GM10847 (cell line): Measurements from ENCODE around the gene MARCHF2.

Source experiments
- POLR2A ChIP-seq: IDR thresholded peaks from 2 replicates; pipeline ENCODE4 v1.6.1; 2011; ENCODE audit not compliant: insufficient read length; ENCODE audit errors: extremely low read depth

MARCHF2 gene

DNA sequence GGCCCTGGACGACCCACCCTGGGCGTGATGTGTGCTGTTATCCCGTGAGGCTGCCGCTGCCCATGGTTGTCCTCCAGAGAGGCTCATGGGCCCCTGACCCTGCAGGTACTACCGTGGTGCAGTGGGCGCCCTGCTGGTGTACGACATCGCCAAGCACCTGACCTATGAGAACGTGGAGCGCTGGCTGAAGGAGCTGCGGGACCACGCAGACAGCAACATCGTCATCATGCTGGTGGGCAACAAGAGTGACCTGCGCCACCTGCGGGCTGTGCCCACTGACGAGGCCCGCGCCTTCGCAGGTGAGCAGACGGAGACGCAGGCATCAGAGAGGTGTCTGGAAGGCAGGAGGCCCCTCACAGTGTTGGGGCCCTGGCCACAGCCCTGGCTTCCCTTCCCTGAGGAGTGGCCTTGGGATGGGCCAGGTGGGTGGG is 11.1 kb upstream of the MARCHF2 start:
- no peak for TF ChIP-seq POLR2A

DNA sequence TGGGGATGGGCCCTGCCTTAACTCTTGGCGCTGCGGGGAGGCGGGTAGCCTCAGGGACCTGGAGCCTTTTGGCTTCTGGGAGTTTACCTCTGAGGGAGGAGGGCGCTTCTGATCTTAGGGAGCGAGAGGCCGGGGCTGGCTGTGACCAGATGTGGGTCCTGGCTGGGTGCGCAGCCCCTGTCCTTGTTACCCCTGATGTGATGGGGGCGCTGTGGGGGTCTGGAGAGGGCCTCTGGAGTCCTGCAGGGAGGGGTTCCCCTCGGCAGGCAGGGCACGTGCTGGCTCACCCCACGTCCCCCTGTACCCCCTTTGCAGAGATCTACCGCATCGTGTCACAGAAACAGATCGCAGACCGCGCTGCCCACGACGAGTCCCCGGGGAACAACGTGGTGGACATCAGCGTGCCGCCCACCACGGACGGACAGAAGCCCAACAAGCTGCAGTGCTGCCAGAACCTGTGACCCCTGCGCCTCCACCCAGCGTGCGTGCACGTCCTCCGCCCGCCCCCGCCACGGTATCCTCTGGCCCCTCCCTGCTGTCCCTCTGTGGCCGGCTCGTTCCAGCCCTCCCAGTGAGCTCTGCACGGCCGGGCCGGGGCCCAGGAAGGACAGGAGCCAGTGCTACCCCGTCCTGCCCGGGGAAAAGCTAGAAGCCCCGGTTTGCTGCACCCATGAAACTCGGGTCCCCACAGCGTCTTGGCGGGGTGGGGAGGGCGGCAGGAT is 9.8 kb upstream of the MARCHF2 start:
- TF ChIP-seq POLR2A: no peak

DNA sequence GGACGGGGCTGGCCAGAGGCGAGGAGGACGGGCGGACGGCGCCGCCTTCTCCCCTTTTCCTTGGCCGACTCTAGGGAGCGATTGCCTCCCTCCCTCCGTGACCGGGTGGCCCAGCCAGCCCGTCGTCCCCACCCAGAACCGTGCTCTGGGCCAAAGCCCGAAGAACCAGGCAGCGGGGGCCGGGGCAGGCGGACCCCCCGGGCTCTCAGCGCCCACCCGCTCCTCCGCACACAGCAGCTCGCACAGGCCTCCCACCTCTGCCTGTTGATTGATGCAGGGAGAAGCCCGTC is 9.3 kb upstream of the MARCHF2 start:
- TF ChIP-seq POLR2A: no peak

DNA sequence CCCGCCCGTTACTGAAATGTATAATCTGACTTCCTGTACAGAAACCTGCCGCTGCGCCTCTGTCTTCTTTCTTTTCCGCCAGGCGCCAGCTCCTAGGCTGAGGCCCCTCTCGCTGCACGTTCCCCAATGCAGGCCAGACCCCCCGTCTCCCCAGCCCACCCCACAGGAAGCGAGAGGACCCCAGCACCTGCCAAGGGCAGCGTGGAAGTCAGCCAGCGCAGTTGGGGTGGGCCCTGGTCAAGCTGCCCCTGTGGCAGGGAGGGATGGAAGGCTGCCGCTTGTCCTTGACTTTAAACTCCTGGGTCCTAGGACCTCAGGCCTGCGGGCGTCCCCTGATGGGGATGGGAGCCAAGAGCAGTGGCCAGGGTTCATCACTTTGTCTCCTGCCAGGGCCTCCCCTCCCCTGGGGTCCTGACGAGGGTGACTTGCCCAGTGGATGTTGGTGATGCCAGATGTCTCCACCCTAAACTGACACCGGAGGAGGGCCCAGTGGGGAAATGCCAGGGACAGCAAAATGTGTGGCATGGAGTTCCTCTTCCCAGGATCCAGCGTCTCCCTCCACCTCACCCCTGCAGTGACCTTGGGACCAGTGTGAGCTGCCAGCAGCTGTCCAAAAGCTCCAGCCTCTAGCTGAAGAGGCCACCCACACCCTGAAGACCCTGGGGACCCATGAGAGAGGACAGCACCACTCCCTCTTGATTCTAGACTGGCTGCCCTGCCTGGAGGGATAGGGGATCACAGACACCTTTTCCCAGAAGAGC is 8.5 kb upstream of the MARCHF2 start:
- TF ChIP-seq POLR2A: no peak

DNA sequence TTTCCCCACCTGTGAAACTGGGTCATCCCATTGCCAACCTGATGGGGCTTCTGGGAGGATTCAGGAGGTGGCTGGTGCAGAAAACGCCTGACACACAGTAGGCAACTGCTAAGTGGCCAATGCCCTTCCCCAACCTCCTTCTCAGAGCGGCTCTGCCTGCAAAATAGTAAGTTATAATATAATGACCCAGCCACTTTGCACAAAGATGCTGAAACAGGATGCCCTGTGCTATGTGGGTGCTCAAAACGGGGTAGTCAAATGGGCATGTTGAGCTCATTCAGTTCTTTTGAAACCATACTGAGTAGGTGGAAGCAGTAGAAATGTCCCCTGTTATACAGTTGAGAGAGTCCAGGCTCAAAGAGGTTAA is 507 bp downstream of the MARCHF2 start:
- no peak for TF ChIP-seq POLR2A

DNA sequence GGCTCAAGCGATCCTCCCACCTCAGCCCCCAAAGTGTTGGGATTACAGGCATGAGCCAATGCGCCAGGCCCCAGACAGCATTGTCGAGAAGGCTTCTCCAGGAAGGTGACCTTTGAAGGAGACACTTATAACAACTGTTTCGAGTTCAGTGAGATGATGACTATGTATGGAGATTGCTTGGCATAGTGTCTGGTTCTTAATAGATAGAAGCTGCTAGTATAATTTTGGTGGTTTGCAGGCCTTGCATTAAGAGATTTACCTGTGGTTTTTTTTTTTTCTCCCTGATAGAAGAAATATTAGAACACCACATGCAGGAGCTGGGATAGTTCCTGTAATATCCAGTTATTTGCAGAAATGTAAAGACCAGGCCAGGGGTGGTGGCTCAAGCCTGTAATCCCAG is 3.7 kb downstream of the MARCHF2 start:
- TF ChIP-seq POLR2A: no peak

DNA sequence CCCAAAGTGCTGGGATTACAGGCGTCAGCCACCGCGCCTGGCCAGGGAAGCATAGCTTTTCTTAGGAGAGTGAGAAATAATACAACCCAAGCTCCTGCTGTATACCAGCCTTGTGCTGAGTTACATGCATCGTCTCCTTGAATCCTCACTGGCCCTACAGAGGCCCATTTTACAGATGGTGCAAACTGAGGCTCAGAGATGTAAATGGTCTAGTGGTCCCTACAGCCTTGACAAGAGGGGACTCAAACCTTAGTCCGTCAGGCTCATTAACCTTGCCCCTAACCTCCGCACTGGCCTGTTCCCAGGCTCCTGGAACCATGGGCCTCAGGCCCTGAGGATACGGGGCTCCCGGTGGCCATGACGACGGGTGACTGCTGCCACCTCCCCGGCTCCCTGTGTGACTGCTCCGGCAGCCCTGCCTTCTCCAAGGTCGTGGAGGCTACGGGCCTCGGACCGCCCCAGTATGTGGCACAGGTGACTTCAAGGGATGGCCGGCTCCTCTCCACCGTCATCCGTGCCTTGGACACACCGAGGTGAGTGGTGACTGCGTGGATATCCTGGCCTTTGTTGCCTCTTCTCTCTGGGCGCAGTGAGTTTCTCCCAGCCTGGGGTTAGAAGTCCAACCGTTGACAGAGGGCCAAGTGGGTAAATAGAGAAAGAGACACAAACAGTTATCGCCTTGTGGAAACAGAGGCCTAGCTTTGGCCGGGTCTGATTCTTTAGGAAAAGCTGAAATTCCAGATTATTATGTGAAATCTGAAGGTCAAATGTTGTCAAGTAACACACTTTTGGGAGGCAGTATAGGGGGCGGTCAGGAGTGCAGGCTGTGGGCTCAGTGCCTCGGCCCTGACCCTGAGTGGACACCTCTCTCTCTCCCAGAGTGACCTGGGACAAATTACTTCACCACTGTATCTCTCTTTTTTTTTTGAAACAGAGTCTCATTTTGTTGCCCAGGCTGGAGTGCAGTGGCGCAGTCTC is 8.7 kb downstream of the MARCHF2 start:
- no peak for TF ChIP-seq POLR2A

DNA sequence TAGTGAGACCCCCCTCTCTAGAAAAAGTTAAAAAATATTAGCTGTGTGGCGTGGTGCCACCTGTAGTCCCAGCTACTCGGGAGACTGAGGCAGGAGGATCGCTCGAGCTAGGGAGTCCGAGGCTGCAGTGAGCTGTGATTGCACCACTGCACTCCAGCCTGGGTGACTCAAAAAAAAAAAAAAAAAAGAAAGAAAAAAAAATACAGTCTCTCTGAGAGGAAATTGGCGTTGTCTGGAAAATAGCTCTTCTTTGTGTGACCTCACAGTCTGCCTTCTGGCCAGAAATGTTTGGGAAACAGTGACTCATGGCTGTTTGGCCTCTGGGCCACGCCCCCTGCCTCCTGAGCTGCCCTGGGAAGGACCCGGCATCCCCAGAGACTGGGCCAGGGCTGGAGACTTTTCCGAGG is 10.7 kb downstream of the MARCHF2 start:
- TF ChIP-seq POLR2A: no peak

DNA sequence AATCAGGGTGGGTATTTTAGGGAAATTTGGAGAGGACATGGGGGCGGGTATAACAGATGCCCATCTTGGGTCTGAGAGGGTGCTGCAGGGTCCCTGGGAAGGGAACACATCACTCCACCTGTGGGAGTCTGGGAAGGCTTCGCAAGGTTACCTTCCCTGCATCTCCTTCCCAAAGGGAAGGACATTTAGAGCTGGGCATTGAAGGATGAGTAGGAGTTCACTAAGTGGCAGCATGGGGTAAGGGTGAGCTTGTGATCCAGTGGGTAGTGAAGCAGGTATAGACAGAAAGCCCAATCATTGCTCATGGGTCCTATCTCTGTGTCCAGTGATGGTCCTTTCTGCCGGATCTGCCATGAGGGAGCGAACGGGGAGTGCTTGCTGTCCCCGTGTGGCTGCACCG is 13.2 kb downstream of the MARCHF2 start:
- TF ChIP-seq POLR2A: no peak

DNA sequence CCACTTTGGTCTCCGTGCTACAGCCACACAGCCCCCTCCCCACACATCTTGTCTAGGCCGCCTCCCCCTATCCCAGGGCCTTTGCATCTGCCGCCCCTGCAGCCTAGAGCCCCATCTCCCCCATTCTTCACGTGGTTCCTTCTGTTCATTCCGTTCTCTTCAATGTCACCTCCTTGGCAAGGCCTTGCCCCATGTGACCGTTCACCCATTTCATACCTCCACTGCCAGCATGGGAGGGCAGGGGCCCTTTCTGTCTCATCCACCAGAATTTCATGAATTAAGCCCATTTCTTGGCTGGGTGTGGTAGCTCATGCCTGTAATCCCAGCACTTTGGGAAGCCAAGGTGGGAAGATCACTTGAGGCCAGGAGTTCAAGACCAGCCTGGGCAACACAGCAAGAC is 15.9 kb downstream of the MARCHF2 start:
- TF ChIP-seq POLR2A: no peak

DNA sequence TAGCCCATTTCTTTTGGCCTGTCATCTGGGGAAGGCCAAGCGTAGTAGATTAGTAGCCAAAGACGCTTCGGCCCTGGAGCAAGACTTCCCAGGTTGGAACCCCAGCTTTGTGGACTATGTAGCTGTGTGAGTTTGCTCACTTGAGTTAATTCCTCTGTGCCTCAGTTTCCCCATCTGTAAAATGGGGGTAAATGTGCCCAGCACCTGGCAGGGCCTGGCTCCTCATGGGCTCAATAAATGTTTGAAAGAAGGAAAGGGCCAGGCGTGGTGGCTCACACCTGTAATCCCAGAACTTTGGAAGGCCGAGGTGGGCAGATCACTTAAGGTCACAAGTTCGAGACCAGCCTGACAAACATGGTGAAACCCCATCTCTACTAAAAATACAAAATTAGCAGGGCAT is 16.7 kb downstream of the MARCHF2 start:
- TF ChIP-seq POLR2A: no peak

DNA sequence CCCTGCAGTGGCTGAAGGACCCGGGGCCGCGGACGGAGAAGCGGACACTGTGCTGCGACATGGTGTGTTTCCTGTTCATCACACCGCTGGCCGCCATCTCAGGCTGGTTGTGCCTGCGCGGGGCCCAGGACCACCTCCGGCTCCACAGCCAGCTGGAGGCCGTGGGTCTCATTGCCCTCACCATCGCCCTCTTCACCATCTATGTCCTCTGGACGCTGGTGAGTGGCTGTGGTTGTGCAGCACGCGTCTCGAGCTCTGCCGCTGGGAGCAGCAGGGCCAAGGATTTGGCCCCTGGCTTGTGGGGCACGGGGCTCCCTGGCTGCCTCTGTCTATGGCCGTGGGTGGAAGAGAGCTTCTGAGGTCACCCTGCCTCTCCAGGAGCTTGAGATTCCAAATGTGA is 17.5 kb downstream of the MARCHF2 start:
- no peak for TF ChIP-seq POLR2A

DNA sequence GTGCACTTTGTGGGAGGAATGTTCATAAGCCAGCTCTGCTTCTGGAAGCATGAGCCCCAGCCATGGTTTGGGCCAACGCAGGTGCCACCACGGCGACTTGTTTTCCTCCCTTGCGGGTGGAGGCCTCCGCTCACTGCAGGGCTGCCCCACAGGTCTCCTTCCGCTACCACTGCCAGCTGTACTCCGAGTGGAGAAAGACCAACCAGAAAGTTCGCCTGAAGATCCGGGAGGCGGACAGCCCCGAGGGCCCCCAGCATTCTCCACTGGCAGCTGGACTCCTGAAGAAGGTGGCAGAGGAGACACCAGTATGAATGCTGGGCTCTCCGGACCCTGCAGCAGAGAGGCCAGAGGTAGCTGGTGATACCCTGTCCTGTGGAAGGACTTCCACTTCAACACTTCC is 25.1 kb downstream of the MARCHF2 start:
- no peak for TF ChIP-seq POLR2A

DNA sequence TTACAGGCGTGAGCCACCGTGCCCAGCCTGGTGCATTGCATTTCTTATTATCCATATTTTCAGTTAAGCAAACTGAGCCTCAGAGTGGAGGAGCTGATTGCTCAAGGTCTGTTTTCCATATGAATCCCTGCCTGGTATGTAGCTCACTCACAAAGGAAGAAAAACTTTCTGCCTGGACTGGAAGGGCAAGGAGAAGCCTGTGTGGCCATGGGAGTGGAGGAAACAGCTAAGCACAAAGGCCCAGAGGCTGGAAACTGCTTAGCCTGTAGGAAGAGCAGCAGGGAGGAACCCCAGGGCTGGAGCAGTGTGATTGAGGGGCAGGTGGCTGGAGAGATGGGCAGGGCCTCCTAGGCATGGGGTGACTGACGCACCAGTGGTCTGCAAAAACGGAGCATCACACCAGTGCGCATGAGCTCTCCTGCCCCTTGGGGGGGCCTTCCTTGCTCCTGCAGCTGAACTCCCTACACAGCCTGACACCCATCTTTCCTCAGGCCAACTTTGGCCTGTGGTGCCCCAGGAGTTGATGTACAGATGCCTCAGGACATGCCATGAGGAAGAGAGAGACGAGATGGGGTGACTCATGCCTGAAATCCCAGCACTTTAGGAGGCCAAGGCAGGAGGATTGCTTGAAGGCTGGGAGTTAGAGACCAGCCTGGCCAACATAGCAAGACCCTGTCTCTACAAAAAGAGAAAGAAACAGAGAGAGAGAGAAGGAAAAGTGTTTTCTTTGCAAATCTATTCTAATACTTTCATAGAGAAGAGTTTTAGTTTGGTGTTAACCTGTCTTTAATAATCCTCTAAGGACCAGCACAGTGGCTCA is 28.8 kb downstream of the MARCHF2 start:
- no peak for TF ChIP-seq POLR2A
